Omental fat pad (tissue), 4 donors: ENCODE measurements around the gene COX7A2. TPM values are rescaled to one million over a fixed set of nuclear protein-coding genes. Genes with fewer than 3 reads are reported as not detected.

Source experiments
- ATAC-seq: fragments of 150-250 bp; one replicate; pipeline ENCODE4 v1.9.1; 2016; ENCODE audit warnings: mild to moderate bottlenecking, moderate library complexity; ENCODE audit not compliant: low FRiP score
- DNase-seq: peaks from one replicate; pipeline ENCODE4 v3.0.0-alpha.2; 2019; ENCODE audit warnings: low spot score
- total RNA-seq, 4 donors: library from RNA; depleted of rRNA; stranded (reverse); fragments of >200 nt; gene quantifications; one replicate each; pipeline ENCODE4 v1.1.0, GENCODE V29; 2016
- TF ChIP-seq, protein P1 (sequence below), 3 donors: fragments of 450-650 bp; IDR thresholded peaks; one replicate each; pipeline ENCODE4 v1.5.1; 2016 to 2017; ENCODE audit warnings: antibody characterized with exemption in 3 of 3, mild to moderate bottlenecking in 3 of 3, moderate library complexity in 2 of 3

Gene COX7A2
- total RNA-seq, 4 donors from 2014 or later = 171 to 310 (median 221) TPM

DNA sequence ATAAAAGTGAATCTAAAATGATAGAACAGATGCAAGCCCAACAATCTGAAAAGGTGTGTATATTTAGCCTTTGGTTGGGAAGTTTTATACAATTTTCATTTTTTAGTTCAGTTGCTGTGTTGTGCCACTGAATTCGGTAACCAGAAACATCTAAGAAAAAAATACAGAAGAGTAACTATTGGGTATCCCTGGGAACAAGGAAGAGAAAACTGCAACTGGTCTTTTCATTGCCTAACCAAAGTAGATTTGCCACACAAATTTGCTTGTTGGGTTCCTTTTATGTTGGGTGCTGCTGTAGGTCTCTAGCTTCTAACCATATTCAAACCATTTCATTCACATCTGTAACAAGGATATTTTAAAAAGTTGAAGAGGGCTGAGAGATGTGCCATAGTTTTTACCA lies 43.8 kb upstream of the COX7A2 start:
- ATAC-seq (no peak), DNase-seq (no peak)
- TF ChIP-seq, protein P1, sequence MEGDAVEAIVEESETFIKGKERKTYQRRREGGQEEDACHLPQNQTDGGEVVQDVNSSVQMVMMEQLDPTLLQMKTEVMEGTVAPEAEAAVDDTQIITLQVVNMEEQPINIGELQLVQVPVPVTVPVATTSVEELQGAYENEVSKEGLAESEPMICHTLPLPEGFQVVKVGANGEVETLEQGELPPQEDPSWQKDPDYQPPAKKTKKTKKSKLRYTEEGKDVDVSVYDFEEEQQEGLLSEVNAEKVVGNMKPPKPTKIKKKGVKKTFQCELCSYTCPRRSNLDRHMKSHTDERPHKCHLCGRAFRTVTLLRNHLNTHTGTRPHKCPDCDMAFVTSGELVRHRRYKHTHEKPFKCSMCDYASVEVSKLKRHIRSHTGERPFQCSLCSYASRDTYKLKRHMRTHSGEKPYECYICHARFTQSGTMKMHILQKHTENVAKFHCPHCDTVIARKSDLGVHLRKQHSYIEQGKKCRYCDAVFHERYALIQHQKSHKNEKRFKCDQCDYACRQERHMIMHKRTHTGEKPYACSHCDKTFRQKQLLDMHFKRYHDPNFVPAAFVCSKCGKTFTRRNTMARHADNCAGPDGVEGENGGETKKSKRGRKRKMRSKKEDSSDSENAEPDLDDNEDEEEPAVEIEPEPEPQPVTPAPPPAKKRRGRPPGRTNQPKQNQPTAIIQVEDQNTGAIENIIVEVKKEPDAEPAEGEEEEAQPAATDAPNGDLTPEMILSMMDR (IDR thresholded peaks at IDR 0.05) = no peak

DNA sequence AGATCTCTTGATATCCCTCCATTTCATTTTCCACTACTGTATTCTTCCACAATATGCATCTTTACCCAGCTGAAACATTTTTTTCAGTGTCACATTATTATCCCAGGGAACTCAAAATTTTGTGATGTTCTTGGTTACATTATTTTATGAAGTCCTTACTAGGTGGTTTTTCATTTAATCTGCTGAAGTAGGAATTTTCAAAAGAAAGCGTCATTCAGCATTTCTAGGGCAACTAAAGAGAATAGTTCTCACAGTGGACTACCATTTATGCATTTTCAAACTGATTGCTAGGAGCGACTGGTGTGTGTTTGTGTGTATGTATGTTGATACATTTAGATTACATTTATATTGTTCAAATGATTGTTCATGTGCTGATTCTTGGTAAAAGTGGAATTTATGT lies 43.4 kb upstream of the COX7A2 start:
- DNase-seq (no peak), ATAC-seq (no peak)
- TF ChIP-seq, protein P1 (IDR thresholded peaks at IDR 0.05) = no peak

DNA sequence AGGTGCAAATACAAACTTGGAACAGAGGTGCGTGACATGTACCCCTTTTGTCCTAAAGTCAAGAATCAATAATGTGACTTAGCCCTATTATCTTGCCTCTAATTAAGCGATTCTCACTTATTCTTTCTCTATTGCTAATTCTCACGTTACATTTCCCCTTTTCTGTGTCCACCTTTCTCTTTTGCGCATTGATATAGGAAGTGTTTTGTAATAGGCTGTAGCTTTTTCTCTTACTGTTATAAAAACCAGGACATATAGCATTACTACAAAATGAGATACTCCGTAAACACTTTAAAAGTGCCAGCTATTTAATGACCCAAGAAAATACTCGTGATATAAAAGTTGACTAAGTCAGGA lies 41.7 kb upstream of the COX7A2 start:
- DNase-seq = no peak
- ATAC-seq = no peak
- TF ChIP-seq, protein P1 (IDR thresholded peaks at IDR 0.05) = no peak

DNA sequence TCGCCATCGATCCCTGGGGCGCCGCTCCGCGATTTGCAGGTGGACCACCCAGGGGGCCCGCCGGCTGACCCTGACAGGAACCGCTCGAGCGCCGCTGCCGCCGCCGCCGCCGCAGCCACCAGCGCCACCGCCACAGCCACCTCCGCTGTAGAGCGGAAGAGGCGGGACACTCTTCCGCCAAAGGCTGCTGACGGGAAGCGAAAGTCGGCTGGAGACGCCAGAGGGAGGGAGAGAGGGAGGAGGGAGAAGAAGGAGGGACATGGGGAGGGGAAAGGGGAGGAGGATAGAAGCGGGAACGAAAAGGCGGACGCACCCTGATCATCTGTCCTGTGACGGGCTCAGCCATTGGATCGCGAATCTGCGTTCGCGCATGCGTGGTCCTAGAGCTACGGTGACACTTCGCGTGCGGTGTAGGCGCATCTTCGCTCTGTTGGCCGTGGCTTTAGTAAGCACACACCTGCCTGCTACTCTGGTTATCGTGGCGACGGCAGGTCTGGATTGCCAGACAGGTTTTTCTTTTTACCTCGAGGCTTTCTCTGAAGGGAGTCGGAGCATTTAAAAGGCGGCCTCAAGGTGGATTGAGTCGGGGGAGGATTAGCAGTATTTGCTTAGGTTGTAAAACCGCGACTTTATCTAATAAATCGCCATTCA lies 41.2 kb upstream of the COX7A2 start, which contains the start of gene TMEM30A:
Gene TMEM30A, minus strand, starts transcription at position 161 of the 651 bp plus-strand sequence. Its CDS starts 154 bp downstream, at position 7.
- TF ChIP-seq, protein P1 (IDR thresholded peaks at IDR 0.05) = no peak
- peak; percentile 100 for ATAC-seq

DNA sequence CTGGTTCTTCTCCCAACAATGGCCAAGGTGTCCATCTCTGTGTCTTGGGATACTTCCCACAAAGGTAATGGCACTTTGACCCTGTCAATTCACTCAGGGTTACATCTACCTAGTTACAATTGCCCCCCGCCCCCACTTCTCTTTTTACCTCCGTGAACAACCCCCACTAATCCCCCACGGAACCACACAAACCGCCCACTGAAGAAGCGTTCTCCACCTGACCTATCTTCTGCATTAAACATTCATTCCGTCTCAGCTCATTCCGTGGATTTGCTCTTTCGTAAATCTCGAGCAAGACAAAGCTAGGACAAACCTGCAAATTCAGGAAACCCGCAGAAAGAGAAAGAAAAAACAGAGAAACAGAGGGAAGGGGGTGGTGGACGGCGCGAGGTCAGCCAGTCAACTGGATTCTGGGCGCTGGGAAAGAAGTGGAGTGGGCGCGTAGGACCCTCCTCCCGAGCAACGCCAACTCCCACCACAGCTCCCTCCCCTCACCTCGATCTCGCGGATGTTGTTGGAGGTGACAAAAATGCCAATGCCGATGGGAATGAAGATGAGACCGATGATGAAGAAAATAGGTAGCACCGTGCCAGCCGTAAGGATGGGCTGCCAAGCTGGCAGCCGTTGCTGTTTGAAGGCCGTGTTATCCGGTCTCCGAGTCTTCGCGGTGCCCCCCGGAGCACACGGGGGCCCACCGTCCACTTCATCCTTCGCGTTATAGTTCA lies 40.5 kb upstream of the COX7A2 start:
- DNase-seq (no peak), ATAC-seq (peak; percentile 14)
- TF ChIP-seq, protein P1 (IDR thresholded peaks at IDR 0.05) = no peak

More for the DNA sequence above, 41.2 kb upstream of the COX7A2 start, which contains the start of gene TMEM30A:
- peak; percentile 84 for DNase-seq

DNA sequence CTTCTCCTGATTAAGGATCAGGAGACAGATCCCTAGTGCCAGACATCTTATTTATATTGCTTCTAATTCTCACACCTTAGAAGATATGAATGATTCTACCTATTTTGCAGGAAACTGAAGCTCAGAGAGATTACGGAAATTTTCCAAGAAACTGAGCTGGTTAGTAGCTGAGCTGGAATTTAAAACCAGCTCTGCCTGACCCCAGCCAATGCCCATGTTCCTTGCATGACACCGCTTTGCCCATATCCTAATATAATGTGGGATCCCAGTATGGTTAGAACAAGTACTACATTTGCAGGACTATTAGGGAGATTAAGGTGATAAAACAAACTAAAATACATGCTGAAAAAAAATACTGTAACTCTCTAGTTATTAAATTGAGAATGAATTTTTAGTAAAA lies 39.1 kb upstream of the COX7A2 start:
- DNase-seq (no peak), ATAC-seq (no peak)
- TF ChIP-seq, protein P1 (IDR thresholded peaks at IDR 0.05) = no peak

DNA sequence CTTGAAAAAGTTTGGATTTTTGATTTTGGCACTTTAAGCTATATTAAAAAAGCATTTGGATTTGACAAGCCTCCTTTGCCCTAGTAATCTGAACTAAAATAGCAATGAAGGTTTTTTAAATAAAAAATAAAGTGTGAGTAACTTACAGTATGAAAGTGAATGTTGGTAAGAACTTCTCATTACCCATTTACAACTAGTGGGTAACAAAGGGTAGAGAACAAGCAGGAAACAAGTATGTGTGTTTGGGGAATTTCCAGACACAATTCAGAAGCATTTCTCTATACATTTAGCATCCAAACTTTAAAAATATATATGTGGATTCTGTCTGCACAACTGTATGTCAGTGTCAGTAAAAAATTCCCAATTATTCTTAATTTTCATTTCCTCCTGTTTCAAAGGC lies 38.1 kb upstream of the COX7A2 start:
- ATAC-seq (no peak), DNase-seq (no peak)
- TF ChIP-seq, protein P1 (IDR thresholded peaks at IDR 0.05) = no peak
